ENCODE measurements around the gene LCE2B.

Gene LCE2B

GRCh38 chr1:152728986-152729385 lies 43.1 kb downstream of the LCE2B start:
- ATAC-seq: no peak
- no peak for TF ChIP-seq TCF4 (CRISPR knock-in tag; IDR thresholded peaks at IDR 0.05; ENCODE audit: borderline replicate concordance)
- no peak for TF ChIP-seq TOX (CRISPR knock-in tag; IDR thresholded peaks at IDR 0.05; ENCODE audit: borderline replicate concordance)
- TF ChIP-seq CSRNP3 (CRISPR knock-in tag; IDR thresholded peaks at IDR 0.05): no peak
- TF ChIP-seq ZC3H10 (CRISPR knock-in tag; IDR thresholded peaks at IDR 0.05): no peak
- no peak for TF ChIP-seq GLIS3 (CRISPR knock-in tag; IDR thresholded peaks at IDR 0.05)
- TF ChIP-seq ISL1 (CRISPR knock-in tag; IDR thresholded peaks at IDR 0.05): no peak
- no peak for TF ChIP-seq BACH2 (CRISPR knock-in tag; IDR thresholded peaks at IDR 0.05; ENCODE audit: borderline replicate concordance)
- no peak for TF ChIP-seq ESRRG (CRISPR knock-in tag; IDR thresholded peaks at IDR 0.05)
- TF ChIP-seq ZNF70 (CRISPR knock-in tag; IDR thresholded peaks at IDR 0.05): no peak
- TF ChIP-seq ZFP3 (CRISPR knock-in tag; IDR thresholded peaks at IDR 0.05): no peak
- TF ChIP-seq POU6F1 (CRISPR knock-in tag; IDR thresholded peaks at IDR 0.05; ENCODE audit: borderline replicate concordance, low read depth): no peak
- no peak for TF ChIP-seq PATZ1 (CRISPR knock-in tag; IDR thresholded peaks at IDR 0.05; ENCODE audit: borderline replicate concordance)
- TF ChIP-seq PPARA (CRISPR knock-in tag; IDR thresholded peaks at IDR 0.05; ENCODE audit: borderline replicate concordance): no peak
- TF ChIP-seq ARNTL (CRISPR knock-in tag; IDR thresholded peaks at IDR 0.05; ENCODE audit: borderline replicate concordance, low read depth): no peak
- no peak for TF ChIP-seq RARB (CRISPR knock-in tag; IDR thresholded peaks at IDR 0.05)

- TF ChIP-seq TOX (CRISPR knock-in tag; IDR thresholded peaks at IDR 0.05; ENCODE audit: borderline replicate concordance) (no peak), PATZ1 (CRISPR knock-in tag; IDR thresholded peaks at IDR 0.05; ENCODE audit: borderline replicate concordance) (no peak), ZNF565 (CRISPR knock-in tag; conservative IDR thresholded peaks at IDR 0.05; ENCODE audit: low read depth) (no peak), ARNTL (CRISPR knock-in tag; IDR thresholded peaks at IDR 0.05; ENCODE audit: borderline replicate concordance, low read depth) (no peak), CSRNP3 (CRISPR knock-in tag; IDR thresholded peaks at IDR 0.05) (no peak), ZFP3 (CRISPR knock-in tag; IDR thresholded peaks at IDR 0.05) (no peak)
- ATAC-seq: peak; percentile 48; the same call in 1 of the 3 replicates
Measured at GRCh38 chr1:152735648-152736047, 49.7 kb downstream of the LCE2B start.
